Stimulated activated CD4-positive, alpha-beta T cell treated with anti-CD3 and anti-CD28 coated beads, TNF-alpha, amount 100 ng/mL, for 1 hour (primary cell): ENCODE measurements around the gene COP1.

Experiments
- DNase-seq, 3 donors: peaks; one replicate each; pipeline ENCODE4 v3.0.0-alpha.2; 2020; ENCODE audit warnings: low read depth in 3 of 3, low spot score in 1 of 3

The COP1 gene

GRCh38 chr1:175902281-175902680, 304.8 kb downstream of the COP1 start:
- no peak for DNase-seq

GRCh38 chr1:175901076-175901836, 305.8 kb downstream of the COP1 start:
- no peak for DNase-seq

- no peak for DNase-seq
These were observed 306.9 kb downstream of the COP1 start for GRCh38 chr1:175900171-175900570.

GRCh38 chr1:175895966-175896365, 311.1 kb downstream of the COP1 start:
- DNase-seq, result no peak
